ENCODE measurements around the gene BASP1. TPM values are rescaled to one million over a fixed set of nuclear protein-coding genes. Genes with fewer than 3 reads are reported as not detected.

The BASP1 gene
- total RNA-seq, 2 experiments from 2014 or later, result 0.40 to 0.94 TPM

GRCh38 chr5:17221843-17222636, 4.6 kb downstream of the BASP1 start:
- no peaks in the 10 kb centered on the region for H3K4me1 Mint-ChIP-seq
- H3K9me3 Mint-ChIP-seq, result no peaks in the 10 kb centered on the region
- no peaks in the 10 kb centered on the region for H3K36me3 Mint-ChIP-seq
- peaks cover 19% of the 10 kb centered on the region for H3K27me3 Mint-ChIP-seq
- DNase-seq, result no peak
- no peak overlapping the region for H3K4me3 Mint-ChIP-seq
- ATAC-seq (ENCODE audit: low read depth), result no peak
- POLR2A ChIA-PET, result no interaction called here
- H3K27ac Mint-ChIP-seq, result no peak overlapping the region

GRCh38 chr5:17222664-17223063, 5.2 kb downstream of the BASP1 start:
- no peak for DNase-seq
- Mint-ChIP-seq H3K9me3 (no peaks in the 10 kb centered on the region), H3K27ac (no peak overlapping the region), H3K4me1 (no peaks in the 10 kb centered on the region), H3K36me3 (no peaks in the 10 kb centered on the region), H3K4me3 (no peak overlapping the region), H3K27me3 (peaks cover 18% of the 10 kb centered on the region)
- POLR2A ChIA-PET, result no interaction called here
- no peak for ATAC-seq (ENCODE audit: low read depth)

- H3K4me1 Mint-ChIP-seq, result peaks cover under 1% of the 10 kb centered on the region
- no peaks in the 10 kb centered on the region for H3K9me3 Mint-ChIP-seq
- no peaks in the 10 kb centered on the region for H3K36me3 Mint-ChIP-seq
- ATAC-seq (ENCODE audit: low read depth), result no peak
- no peak for DNase-seq
- H3K4me3 Mint-ChIP-seq, result no peak overlapping the region
- peaks cover 18% of the 10 kb centered on the region for H3K27me3 Mint-ChIP-seq
- POLR2A ChIA-PET, result no interaction called here
- H3K27ac Mint-ChIP-seq, result no peak overlapping the region
Observed at GRCh38 chr5:17223367-17224185, 6.1 kb downstream of the BASP1 start.

- no peak overlapping the region for H3K27ac Mint-ChIP-seq
- H3K27me3 Mint-ChIP-seq, result peaks cover 4% of the 10 kb centered on the region
- DNase-seq, result no peak
- POLR2A ChIA-PET, result no interaction called here
- no peak for ATAC-seq (ENCODE audit: low read depth)
- H3K9me3 Mint-ChIP-seq, result no peaks in the 10 kb centered on the region
- H3K4me1 Mint-ChIP-seq, result peaks cover 2% of the 10 kb centered on the region
- H3K4me3 Mint-ChIP-seq, result no peak overlapping the region
- no peaks in the 10 kb centered on the region for H3K36me3 Mint-ChIP-seq
Observed at GRCh38 chr5:17224858-17225511, 7.6 kb downstream of the BASP1 start.

- ATAC-seq (ENCODE audit: low read depth), result no peak
- no peak overlapping the region for H3K27ac Mint-ChIP-seq
- no peaks in the 10 kb centered on the region for H3K9me3 Mint-ChIP-seq
- POLR2A ChIA-PET, result no interaction called here
- no peak for DNase-seq
- no peak overlapping the region for H3K4me3 Mint-ChIP-seq
- H3K4me1 Mint-ChIP-seq, result peaks cover 2% of the 10 kb centered on the region
- H3K36me3 Mint-ChIP-seq, result no peaks in the 10 kb centered on the region
- peaks cover 3% of the 10 kb centered on the region for H3K27me3 Mint-ChIP-seq
Observed at GRCh38 chr5:17225520-17225919, 8.1 kb downstream of the BASP1 start.

- POLR2A ChIA-PET, result no interaction called here
- H3K4me3 Mint-ChIP-seq, result no peak overlapping the region
- H3K36me3 Mint-ChIP-seq, result no peaks in the 10 kb centered on the region
- DNase-seq, result no peak
- no peak overlapping the region for H3K27ac Mint-ChIP-seq
- H3K4me1 Mint-ChIP-seq, result peaks cover 2% of the 10 kb centered on the region
- ATAC-seq (ENCODE audit: low read depth), result no peak
- no peaks in the 10 kb centered on the region for H3K9me3 Mint-ChIP-seq
- no peaks in the 10 kb centered on the region for H3K27me3 Mint-ChIP-seq
Observed at GRCh38 chr5:17227868-17228267, 10.4 kb downstream of the BASP1 start.

- H3K27me3 Mint-ChIP-seq, result no peaks in the 10 kb centered on the region
- POLR2A ChIA-PET, result no interaction called here
Observed at GRCh38 chr5:17228821-17229291, 11.4 kb downstream of the BASP1 start.

GRCh38 chr5:17229313-17229712, 11.9 kb downstream of the BASP1 start:
- POLR2A ChIA-PET, result no interaction called here
- Mint-ChIP-seq H3K27me3 (no peaks in the 10 kb centered on the region), H3K36me3 (no peaks in the 10 kb centered on the region), H3K4me3 (no peak overlapping the region), H3K9me3 (no peaks in the 10 kb centered on the region), H3K27ac (no peak overlapping the region), H3K4me1 (peaks cover 2% of the 10 kb centered on the region)
- ATAC-seq (ENCODE audit: low read depth) (no peak), DNase-seq (no peak)

More at GRCh38 chr5:17228821-17229291, 11.4 kb downstream of the BASP1 start:
- Mint-ChIP-seq H3K36me3 (no peaks in the 10 kb centered on the region), H3K4me1 (peaks cover 2% of the 10 kb centered on the region), H3K9me3 (no peaks in the 10 kb centered on the region), H3K27ac (no peak overlapping the region), H3K4me3 (no peak overlapping the region)
- ATAC-seq (ENCODE audit: low read depth) (no peak), DNase-seq (no peak)

GRCh38 chr5:17230191-17230590, 12.8 kb downstream of the BASP1 start:
- no peaks in the 10 kb centered on the region for H3K27me3 Mint-ChIP-seq
- POLR2A ChIA-PET, result no interaction called here
- no peaks in the 10 kb centered on the region for H3K9me3 Mint-ChIP-seq
- no peak for ATAC-seq (ENCODE audit: low read depth)
- H3K36me3 Mint-ChIP-seq, result no peaks in the 10 kb centered on the region
- H3K4me3 Mint-ChIP-seq, result no peak overlapping the region
- peaks cover 2% of the 10 kb centered on the region for H3K4me1 Mint-ChIP-seq
- DNase-seq, result no peak
- no peak overlapping the region for H3K27ac Mint-ChIP-seq

GRCh38 chr5:17230808-17231525, 13.5 kb downstream of the BASP1 start:
- no peak overlapping the region for H3K27ac Mint-ChIP-seq
- no peak for DNase-seq
- H3K36me3 Mint-ChIP-seq, result no peaks in the 10 kb centered on the region
- H3K4me3 Mint-ChIP-seq, result no peak overlapping the region
- H3K27me3 Mint-ChIP-seq, result no peaks in the 10 kb centered on the region
- H3K9me3 Mint-ChIP-seq, result no peaks in the 10 kb centered on the region
- H3K4me1 Mint-ChIP-seq, result peaks cover 2% of the 10 kb centered on the region
- POLR2A ChIA-PET, result no interaction called here
- no peak for ATAC-seq (ENCODE audit: low read depth)

- Mint-ChIP-seq H3K4me3 (no peak overlapping the region), H3K27ac (no peak overlapping the region), H3K36me3 (no peaks in the 10 kb centered on the region), H3K4me1 (peaks cover 2% of the 10 kb centered on the region), H3K9me3 (no peaks in the 10 kb centered on the region), H3K27me3 (no peaks in the 10 kb centered on the region)
- POLR2A ChIA-PET, result no interaction called here
- ATAC-seq (ENCODE audit: low read depth), result no peak
- DNase-seq, result no peak
Observed at GRCh38 chr5:17232405-17232804, 15.0 kb downstream of the BASP1 start.

GRCh38 chr5:17233488-17233887, 16.1 kb downstream of the BASP1 start:
- no peak for ATAC-seq (ENCODE audit: low read depth)
- no peak for DNase-seq
- H3K4me1 Mint-ChIP-seq, result peaks cover 2% of the 10 kb centered on the region
- POLR2A ChIA-PET, result no interaction called here
- H3K4me3 Mint-ChIP-seq, result no peak overlapping the region
- H3K27me3 Mint-ChIP-seq, result no peaks in the 10 kb centered on the region
- no peaks in the 10 kb centered on the region for H3K36me3 Mint-ChIP-seq
- H3K9me3 Mint-ChIP-seq, result no peaks in the 10 kb centered on the region
- no peak overlapping the region for H3K27ac Mint-ChIP-seq

GRCh38 chr5:17234374-17234773, 16.9 kb downstream of the BASP1 start:
- no peaks in the 10 kb centered on the region for H3K27me3 Mint-ChIP-seq
- no peaks in the 10 kb centered on the region for H3K9me3 Mint-ChIP-seq
- H3K36me3 Mint-ChIP-seq, result no peaks in the 10 kb centered on the region
- ATAC-seq (ENCODE audit: low read depth), result no peak
- no peak overlapping the region for H3K27ac Mint-ChIP-seq
- POLR2A ChIA-PET, result no interaction called here
- H3K4me3 Mint-ChIP-seq, result no peak overlapping the region
- no peaks in the 10 kb centered on the region for H3K4me1 Mint-ChIP-seq
- DNase-seq, result no peak

Measured in activated naive CD8-positive, alpha-beta T cell treated with anti-CD3 and anti-CD28 coated beads, Interleukin-2, amount 10 ng/mL, durations not matched to agents 7 days and 5 days (primary cell).